Thyroid gland (tissue), 4 donors: ENCODE results near the gene PCBP3. TPM values are rescaled to one million over a fixed set of nuclear protein-coding genes. Genes with fewer than 3 reads are reported as not detected.

Experiments
- DNase-seq, 2 donors: peaks; one replicate each; pipeline ENCODE4 v3.0.0-alpha.2; 2019
- H3K27ac ChIP-seq, 3 donors: fragments of 200-600 bp; sonication (generic); 1 replicate in 2 of 3; 2 replicates in 1 of 3; pipeline ENCODE4 v1.5.1; 2016 to 2019; ENCODE audit warnings: mild to moderate bottlenecking in 1 of 3, moderate library complexity in 1 of 3
- H3K27me3 ChIP-seq: fragments of 200-600 bp; sonication (generic); one replicate; pipeline ENCODE4 v1.5.1; 2019
- H3K36me3 ChIP-seq, 2 donors: fragments of 200-600 bp; sonication (generic); one replicate each; pipeline ENCODE4 v1.5.1; 2016 to 2019
- H3K4me1 ChIP-seq, 2 donors: fragments of 200-600 bp; sonication (generic); one replicate each; pipeline ENCODE4 v1.5.1; 2017 to 2019
- H3K4me3 ChIP-seq, 3 donors: fragments of 200-600 bp; sonication (generic); replicated peaks in 1 of 3; 1 replicate in 2 of 3; 2 replicates in 1 of 3; pipeline ENCODE4 v1.5.1; 2016; ENCODE audit warnings: mild to moderate bottlenecking in 1 of 3
- H3K9me3 ChIP-seq: fragments of 200-600 bp; sonication (generic); one replicate; pipeline ENCODE4 v1.5.1; 2017
- POLR2A ChIP-seq, 2 donors: fragments of 450-650 bp; IDR thresholded peaks; one replicate each; pipeline ENCODE4 v1.6.1; 2017; ENCODE audit warnings: antibody characterized with exemption in 2 of 2, mild to moderate bottlenecking in 2 of 2, moderate library complexity in 1 of 2
- WGBS, 2 donors: methylation state at CpG; one replicate each; pipeline ENCODE4 v1.1.5; 2017; 5-methylcytosine and 5-hydroxymethylcytosine counted together
- intact Hi-C: fragments of 100-400 bp; cut with DNase I; formaldehyde crosslinking; loops from one replicate; pipeline ENCODE4 v1.15.1; 2023
- total RNA-seq, 4 donors: library from RNA; depleted of rRNA; stranded (reverse); fragments of >200 nt; gene quantifications; one replicate each; pipeline ENCODE4 v1.2.3, GENCODE V29; 2016
- TF ChIP-seq, protein P1 (sequence below), 6 experiments: fragments of 200-600 bp in 3 of 6; fragments of 450-650 bp in 3 of 6; sonication (generic) in 3 of 6; IDR thresholded peaks; one replicate each; pipeline ENCODE4 v1.5.1; 2016 to 2019; ENCODE audit warnings: antibody characterized with exemption in 6 of 6, mild to moderate bottlenecking in 2 of 6, inconsistent platforms in 1 of 6, moderate library complexity in 1 of 6

Gene PCBP3
- total RNA-seq, 4 donors from 2014 or later: 0.33 to 0.98 (median 0.54) TPM; not detected in 1

DNA sequence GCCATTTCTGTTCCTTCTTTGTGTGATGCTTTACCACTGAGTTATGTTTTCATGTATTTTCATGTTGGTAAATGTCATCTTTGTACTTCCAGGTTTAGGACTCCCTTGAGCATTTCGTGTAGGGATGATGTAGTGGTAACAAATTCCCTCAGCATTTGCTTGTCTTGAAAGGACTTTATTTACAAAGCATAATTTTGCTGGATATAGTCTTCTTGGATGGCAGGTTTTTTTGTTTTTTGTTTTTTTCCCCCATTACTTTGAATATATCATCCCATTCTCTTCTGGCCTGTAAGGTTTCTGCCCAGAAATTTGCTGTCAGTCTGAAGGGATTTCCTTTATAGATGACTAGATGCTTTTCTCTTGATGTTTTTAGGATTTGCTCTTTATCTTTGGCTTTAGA is 133.4 kb downstream of the PCBP3 start:
- Histone ChIP-seq H3K27ac (no peak overlapping the region), H3K36me3 (no peaks in the 10 kb centered on the region), H3K4me1 (no peaks in the 10 kb centered on the region), H3K9me3 (no peaks in the 10 kb centered on the region), H3K27me3 (no peaks in the 10 kb centered on the region), H3K4me3 (no peak overlapping the region)
- TF ChIP-seq, protein P1, sequence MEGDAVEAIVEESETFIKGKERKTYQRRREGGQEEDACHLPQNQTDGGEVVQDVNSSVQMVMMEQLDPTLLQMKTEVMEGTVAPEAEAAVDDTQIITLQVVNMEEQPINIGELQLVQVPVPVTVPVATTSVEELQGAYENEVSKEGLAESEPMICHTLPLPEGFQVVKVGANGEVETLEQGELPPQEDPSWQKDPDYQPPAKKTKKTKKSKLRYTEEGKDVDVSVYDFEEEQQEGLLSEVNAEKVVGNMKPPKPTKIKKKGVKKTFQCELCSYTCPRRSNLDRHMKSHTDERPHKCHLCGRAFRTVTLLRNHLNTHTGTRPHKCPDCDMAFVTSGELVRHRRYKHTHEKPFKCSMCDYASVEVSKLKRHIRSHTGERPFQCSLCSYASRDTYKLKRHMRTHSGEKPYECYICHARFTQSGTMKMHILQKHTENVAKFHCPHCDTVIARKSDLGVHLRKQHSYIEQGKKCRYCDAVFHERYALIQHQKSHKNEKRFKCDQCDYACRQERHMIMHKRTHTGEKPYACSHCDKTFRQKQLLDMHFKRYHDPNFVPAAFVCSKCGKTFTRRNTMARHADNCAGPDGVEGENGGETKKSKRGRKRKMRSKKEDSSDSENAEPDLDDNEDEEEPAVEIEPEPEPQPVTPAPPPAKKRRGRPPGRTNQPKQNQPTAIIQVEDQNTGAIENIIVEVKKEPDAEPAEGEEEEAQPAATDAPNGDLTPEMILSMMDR (IDR thresholded peaks at IDR 0.05): no peak
- no peak for TF ChIP-seq POLR2A (IDR thresholded peaks at IDR 0.05)
- 83 to 92% methylated on average over 1 of the region's 1 CpG for WGBS, 2 donors
- intact Hi-C loops: no loop called here
- no peak for DNase-seq

DNA sequence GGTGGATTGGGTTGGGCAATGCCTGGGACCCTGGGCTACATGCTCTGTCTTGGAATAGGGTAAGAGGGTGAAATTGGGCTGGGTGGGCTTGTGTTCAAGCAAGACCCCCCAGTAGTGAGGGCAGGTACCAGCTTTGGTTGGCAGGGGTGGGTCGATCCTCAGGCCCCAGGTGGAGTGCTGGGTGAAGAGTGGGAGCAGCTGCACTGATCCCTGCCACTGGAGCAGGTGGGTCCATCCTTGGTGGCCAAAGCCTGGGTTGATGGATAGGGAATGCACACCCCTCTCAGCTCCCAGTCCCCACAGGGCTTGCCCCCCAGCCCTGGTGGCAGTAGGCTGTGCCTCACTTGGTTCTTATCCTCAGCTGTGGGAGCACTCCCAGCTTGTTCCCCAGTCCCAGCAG is 135.2 kb downstream of the PCBP3 start:
- intact Hi-C loops: no loop called here
- H3K9me3 ChIP-seq: no peaks in the 10 kb centered on the region
- TF ChIP-seq, protein P1 (IDR thresholded peaks at IDR 0.05): no peak
- TF ChIP-seq POLR2A (IDR thresholded peaks at IDR 0.05): no peak
- no peak for DNase-seq
- no peaks in the 10 kb centered on the region for H3K36me3 ChIP-seq
- no peaks in the 10 kb centered on the region for H3K27me3 ChIP-seq
- H3K4me3 ChIP-seq: no peak overlapping the region
- H3K27ac ChIP-seq: no peak overlapping the region
- 67 to 89% methylated on average over 1 of the region's 1 CpG for WGBS, 2 donors
- no peaks in the 10 kb centered on the region for H3K4me1 ChIP-seq

DNA sequence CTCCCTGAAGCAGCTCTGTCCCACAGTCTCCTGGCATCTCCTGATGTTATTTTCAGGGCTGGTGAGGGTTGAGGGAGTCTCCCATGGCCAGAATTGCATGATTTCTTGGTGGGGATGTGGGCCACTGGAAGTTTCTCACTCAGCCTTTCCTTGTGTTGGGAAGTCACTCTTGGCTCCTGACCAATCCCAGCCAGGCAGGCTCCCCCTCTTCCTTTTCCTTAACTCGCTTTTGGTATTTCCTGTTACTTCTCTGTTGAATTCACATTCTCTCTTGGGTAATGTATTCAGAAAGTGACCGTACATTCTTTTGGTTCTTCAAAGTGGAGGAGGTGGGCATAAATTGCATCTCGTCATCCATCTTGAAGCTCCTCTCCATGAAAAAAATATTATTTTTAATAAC is 135.7 kb downstream of the PCBP3 start:
- intact Hi-C loops: no loop called here
- H3K9me3 ChIP-seq: no peaks in the 10 kb centered on the region
- no peaks in the 10 kb centered on the region for H3K36me3 ChIP-seq
- no peak overlapping the region for H3K4me3 ChIP-seq
- TF ChIP-seq, protein P1 (IDR thresholded peaks at IDR 0.05): no peak
- no peak for TF ChIP-seq POLR2A (IDR thresholded peaks at IDR 0.05)
- no peak overlapping the region for H3K27ac ChIP-seq
- no peak for DNase-seq
- H3K4me1 ChIP-seq: no peaks in the 10 kb centered on the region
- no peaks in the 10 kb centered on the region for H3K27me3 ChIP-seq
- WGBS, 2 donors: 58 to 71% methylated on average over 3 of the region's 3 CpGs

DNA sequence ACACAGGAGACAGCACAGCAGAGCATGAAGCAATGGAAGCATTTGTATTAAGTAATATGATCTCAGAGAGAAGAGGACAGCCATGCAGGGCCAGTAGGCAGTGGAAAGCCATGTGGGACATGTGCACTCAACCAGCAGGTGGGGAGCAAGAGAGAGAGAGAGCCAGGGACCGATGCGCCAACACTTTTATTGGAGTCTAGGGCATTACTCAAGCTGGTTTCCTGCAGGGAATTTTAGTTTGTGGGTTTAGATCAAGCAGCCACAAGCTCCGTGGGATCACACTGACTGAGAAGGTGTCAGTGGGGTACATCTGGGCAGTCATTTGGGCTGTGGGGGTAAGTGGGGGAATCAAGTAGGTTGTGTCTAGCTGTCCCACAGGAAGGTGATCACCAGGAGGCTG is 137.1 kb downstream of the PCBP3 start:
- Histone ChIP-seq H3K36me3 (no peaks in the 10 kb centered on the region), H3K27me3 (no peaks in the 10 kb centered on the region), H3K9me3 (no peaks in the 10 kb centered on the region), H3K4me3 (no peak overlapping the region), H3K27ac (no peak overlapping the region), H3K4me1 (no peaks in the 10 kb centered on the region)
- no peak for DNase-seq
- TF ChIP-seq POLR2A (IDR thresholded peaks at IDR 0.05): no peak
- TF ChIP-seq, protein P1 (IDR thresholded peaks at IDR 0.05): no peak
- intact Hi-C loops: no loop called here
- WGBS, 2 donors: 81 to 92% methylated on average over 3 of the region's 3 CpGs

DNA sequence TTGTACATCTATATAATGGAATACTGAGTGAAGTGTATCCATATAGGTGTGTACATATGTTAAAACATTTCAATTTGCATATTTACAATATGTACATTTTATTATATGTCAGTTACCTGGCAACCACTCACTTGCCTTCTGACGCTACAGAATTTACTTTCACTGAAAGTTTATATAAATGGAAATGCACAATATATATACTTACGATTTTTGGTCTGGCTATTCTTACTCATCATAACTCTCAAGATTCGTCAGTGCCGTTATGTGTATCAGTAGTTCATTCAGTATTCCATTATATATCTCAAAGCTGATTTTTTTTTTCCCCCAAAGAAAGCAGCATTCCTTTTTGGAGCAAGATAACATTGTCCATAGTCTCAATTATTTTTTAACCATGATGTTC is 138.2 kb downstream of the PCBP3 start:
- no peaks in the 10 kb centered on the region for H3K4me1 ChIP-seq
- no peaks in the 10 kb centered on the region for H3K36me3 ChIP-seq
- no peaks in the 10 kb centered on the region for H3K9me3 ChIP-seq
- no peak overlapping the region for H3K27ac ChIP-seq
- 87% methylated on average over 4 of the region's 4 CpGs for WGBS, 2 donors
- intact Hi-C loops: no loop called here
- H3K4me3 ChIP-seq: no peak overlapping the region
- DNase-seq: no peak
- no peaks in the 10 kb centered on the region for H3K27me3 ChIP-seq
- TF ChIP-seq, protein P1 (IDR thresholded peaks at IDR 0.05): no peak
- no peak for TF ChIP-seq POLR2A (IDR thresholded peaks at IDR 0.05)
